ENCODE measurements around the gene ARHGDIB.

Gene ARHGDIB

DNA sequence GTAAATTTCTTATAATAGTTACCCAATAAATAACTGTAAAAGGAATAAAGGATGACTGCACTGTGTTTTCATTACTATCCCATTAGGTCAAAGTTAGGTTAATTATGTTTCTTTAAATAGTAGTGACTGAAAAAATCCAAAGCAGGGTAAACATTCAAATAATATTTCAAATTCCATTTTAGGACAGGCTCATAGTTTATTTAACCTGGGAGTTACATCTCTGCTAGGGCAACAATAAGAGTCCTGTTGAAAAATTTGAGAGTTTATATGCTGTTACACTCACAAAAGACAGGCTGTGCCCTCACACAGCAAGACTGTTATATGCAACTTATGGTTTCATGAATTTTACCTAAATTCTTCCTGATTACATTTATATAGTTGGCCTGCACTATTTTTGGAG is 31.1 kb downstream of the ARHGDIB start:
- no peak for DNase-seq (ENCODE audit: low read depth)

DNA sequence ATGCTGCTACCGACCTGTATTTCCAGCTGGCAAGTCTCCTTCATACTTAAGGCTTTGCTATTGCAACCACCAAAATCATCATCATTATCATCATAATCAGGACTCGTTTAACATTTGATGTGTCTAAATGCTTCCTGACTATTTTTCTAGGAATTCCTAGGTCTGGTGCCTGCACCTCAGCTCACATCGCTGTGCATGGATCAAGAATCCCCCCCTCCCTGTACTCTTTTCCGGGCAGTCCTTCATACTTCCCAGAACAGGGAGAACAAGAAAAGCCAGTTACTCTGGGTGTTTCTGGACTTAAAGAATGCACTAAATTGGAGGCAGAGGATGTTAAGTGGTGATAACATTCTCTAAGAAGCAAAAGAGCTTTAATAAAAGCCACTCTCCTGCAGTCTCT is 32.5 kb downstream of the ARHGDIB start:
- no peak for DNase-seq (ENCODE audit: low read depth)

GRCh38 chr12:14927267-14927666 is 34.1 kb downstream of the ARHGDIB start:
- no peak for DNase-seq (ENCODE audit: low read depth)

- no peak for DNase-seq (ENCODE audit: low read depth)
Observed at GRCh38 chr12:14924541-14924940, 36.9 kb downstream of the ARHGDIB start.

GRCh38 chr12:14923944-14924343 is 37.5 kb downstream of the ARHGDIB start:
- DNase-seq (ENCODE audit: low read depth), result no peak

GRCh38 chr12:14921218-14921617 is 40.2 kb downstream of the ARHGDIB start:
- DNase-seq (ENCODE audit: low read depth), result no peak

DNA sequence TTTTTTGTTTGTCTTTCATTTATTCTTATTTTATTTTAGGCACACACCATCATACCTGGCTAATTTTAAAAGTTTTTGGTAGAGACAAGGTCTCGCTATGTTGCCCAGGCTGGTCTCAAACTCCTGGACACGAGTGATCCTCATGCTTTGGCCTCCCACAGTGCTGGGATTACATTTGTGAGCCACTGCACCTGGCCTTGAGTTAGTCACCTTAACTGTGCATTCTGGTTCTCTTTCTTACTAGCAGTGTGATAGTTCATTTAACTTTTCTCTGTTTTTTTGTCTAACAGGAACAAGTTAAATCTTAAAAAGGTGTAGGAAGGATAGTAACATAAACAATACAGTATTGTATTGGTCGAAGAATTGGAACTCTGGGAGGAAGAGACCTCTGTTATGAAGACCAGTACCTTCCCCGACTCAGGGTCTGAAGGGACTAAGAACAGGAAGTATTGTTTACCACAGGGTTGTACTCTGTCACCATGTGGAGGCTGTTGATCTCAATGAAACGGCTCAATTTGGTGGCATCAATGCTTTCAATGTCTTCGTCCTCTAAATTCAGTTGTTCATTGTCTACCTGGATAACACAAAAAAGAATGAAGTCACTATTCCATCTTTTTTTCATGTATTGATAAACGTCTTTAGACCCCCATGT is 40.8 kb downstream of the ARHGDIB start:
- no peak for DNase-seq (ENCODE audit: low read depth)

- DNase-seq (ENCODE audit: low read depth), result no peak
Observed at GRCh38 chr12:14919455-14919854, 41.9 kb downstream of the ARHGDIB start.

DNA sequence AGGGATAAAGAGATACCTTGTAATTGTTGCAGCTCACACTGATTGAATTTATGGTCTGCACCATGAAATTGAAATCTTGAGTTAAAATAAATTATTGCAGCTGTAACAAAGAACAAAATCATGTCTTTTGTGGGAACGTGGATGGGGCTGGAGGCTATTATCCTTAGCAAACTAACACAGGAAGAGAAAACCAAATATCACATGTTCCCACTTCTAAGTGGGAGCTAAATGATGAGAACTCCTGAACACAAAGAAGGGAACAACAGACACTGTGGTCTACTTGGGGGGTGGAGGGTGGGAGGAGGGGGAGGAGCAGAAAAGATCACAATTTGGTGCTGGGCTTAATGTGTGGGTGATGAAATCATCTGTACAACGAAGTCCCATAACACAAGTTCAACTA is 45.7 kb downstream of the ARHGDIB start:
- no peak for DNase-seq (ENCODE audit: low read depth)

DNA sequence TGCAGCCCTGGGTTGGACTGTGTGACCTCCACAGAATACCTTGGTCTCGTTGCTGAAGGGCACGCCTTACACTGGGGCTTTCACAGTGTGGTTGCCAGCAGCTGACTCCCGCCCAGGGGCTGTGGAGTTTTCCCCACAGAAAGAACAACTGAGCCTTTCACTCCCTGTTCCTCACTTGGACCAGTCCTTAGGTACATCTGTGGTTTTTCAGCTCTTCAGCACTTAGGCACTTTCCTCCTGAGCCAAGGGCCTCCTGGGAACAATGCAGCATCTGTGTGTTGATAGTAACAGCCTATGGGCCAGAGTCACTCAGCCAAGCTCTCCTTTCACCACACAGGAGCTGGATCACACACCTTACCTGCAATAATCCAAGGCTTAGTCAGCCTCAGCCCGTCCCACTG is 48.0 kb downstream of the ARHGDIB start:
- DNase-seq (ENCODE audit: low read depth), result no peak

DNA sequence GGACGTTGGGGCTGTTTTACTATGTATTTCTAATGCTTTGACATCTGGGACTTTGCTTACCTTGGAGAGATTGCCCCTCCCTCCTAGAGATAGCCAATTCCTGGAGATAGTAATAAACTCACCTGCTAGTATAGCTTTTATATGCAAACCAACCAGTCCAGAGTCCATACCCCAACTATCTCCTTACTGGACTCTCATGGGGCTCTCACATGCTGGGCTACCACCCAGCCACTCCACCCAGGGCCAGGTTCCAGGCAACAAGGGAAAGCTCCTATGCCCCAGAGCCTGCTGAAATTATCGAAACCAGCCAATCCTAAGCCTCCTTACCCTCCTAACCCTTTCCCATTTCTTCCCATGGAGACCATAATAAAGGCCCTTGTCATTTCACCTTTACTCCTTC is 50.3 kb downstream of the ARHGDIB start:
- no peak for DNase-seq (ENCODE audit: low read depth)

- DNase-seq (ENCODE audit: low read depth), result no peak
Observed at GRCh38 chr12:14910090-14910915, 51.1 kb downstream of the ARHGDIB start.

GRCh38 chr12:14907953-14908352 is 53.4 kb downstream of the ARHGDIB start:
- DNase-seq (ENCODE audit: low read depth), result no peak

DNA sequence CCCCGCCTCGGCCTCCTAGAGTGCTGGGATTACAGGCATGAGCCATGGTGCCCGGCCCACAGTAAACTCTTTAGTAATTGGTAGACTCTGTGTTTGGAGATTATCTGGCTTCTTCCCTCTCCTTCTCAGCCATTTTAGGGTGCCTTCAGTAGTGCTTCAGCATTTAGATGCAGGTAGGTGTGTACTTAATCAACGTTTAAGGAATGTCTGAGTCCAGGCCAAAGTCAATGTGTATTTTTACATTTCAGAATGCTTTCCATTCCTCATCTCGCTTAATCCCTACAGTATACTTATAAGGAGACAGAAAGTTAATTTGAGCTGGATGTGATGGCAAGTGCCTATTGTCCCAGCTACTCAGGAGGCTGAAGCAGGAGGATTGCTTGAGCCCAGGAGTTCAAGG is 55.3 kb downstream of the ARHGDIB start:
- DNase-seq (ENCODE audit: low read depth), result no peak

DNA sequence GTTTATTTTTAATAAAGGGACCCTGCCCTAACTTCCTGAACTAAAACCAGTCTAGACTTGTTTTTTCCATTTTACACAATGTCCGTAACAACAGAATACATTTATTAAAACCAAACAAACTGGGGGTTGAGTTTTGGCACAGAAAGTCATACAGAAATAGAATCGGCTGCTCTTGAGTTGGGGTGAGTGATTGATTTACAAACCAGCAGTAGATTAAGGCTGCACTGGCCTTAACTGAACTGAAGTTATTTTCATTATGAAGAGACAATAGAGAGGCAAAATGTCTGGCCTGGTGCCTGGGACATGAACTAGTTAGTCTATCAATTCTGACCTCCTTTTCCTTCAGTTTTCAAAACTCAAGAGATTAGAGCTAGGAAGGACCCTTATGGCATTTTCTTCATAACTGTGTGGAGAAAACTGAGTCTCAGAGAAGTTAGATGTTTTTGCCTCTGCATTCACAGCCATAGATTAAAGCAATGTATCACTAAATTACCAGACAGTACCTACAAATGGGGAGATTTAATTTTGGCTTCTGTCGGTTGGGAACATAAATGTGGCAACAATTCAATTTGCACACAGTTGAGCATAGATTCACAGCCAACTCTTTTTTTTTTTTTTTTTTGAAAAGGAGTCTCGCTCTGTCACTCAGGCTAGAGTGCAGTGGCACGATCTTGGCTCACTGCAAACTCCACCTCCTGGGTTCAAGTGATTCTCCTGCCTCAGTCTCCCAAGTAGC is 56.0 kb downstream of the ARHGDIB start:
- no peak for DNase-seq (ENCODE audit: low read depth)

- DNase-seq (ENCODE audit: low read depth), result no peak
Observed at GRCh38 chr12:14904854-14905253, 56.5 kb downstream of the ARHGDIB start.

DNA sequence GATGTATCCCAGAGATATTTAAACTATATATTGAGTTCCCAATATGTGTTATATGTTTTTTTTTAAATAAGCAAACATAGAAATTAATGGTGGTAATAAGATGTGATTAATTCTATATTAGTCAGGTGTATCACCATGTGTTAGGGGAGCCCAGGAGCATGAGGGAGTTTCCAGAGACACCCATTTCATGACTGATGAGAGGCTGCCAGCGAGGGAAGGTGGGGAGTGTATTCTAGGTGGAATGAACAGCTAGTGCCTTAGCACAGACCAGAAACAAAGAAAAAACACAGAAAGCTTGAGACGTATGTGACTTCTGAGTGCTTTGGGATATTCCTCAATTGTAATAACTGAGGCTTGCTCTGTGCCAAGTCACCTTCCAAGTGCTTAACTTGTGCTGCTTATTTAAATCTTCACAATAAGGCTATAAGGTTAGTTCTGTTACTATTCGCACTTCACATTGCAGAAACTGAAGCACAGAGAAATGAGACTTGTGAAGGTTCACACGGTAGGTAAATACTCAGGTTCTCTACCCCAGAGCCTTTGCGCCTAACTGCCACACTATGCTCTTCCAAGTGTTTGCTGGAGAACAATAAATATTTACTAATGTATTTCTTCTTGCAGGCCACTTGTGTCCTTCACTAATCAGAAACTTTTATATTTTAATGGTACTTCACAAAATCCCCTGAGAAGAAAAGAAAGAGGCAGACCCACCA is 57.9 kb downstream of the ARHGDIB start:
- DNase-seq (ENCODE audit: low read depth), result no peak

GRCh38 chr12:14902465-14902864 is 58.9 kb downstream of the ARHGDIB start:
- no peak for DNase-seq (ENCODE audit: low read depth)

DNA sequence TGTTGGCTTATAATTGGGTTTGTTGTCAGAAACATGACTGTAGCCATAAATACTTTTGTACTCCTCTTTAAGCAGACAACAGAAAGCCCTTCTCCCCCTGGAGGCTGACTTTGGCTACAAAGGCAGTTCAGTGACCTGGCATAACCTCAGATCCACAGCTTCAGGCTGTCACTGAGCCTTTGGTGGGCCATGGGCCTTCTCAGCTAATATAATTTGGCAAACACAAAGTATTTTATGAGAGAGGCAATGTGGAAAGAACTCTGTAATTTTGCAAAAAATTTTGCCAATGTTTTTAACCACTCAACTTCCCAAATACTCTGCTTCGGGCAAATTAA is 60.2 kb downstream of the ARHGDIB start:
- no peak for DNase-seq (ENCODE audit: low read depth)

DNA sequence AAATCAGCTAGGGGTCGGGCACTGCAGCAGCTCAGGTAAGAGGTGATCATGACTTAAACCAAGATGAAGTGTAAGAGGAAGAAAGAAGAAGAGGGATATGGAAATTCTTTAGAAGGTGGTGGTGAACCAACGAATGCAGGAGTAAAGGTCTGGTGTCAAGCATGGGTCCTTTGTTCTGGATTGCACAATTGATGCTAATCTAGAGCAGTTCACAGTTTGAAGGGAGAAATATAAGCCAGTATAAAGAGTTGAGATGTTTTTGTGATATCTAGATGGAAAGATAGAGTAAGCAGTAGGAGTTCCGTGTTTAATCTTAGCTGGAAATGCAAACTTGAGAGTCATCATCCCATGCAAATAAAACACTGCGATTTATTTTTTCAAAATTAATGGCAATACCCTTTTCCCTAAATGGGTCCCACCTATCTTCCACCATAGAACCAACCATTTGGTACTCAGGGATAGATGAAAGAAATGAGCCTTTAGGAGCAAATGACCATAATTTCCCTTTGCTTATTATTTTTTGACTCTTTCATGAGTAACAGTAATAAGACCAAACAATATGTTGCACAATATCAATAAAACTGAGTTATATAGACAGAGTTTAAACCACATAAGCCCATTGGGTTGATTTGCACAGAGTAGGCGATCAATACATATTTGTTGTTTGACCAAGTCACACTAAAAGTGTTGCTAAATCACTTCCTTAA is 60.7 kb downstream of the ARHGDIB start:
- no peak for DNase-seq (ENCODE audit: low read depth)

DNA sequence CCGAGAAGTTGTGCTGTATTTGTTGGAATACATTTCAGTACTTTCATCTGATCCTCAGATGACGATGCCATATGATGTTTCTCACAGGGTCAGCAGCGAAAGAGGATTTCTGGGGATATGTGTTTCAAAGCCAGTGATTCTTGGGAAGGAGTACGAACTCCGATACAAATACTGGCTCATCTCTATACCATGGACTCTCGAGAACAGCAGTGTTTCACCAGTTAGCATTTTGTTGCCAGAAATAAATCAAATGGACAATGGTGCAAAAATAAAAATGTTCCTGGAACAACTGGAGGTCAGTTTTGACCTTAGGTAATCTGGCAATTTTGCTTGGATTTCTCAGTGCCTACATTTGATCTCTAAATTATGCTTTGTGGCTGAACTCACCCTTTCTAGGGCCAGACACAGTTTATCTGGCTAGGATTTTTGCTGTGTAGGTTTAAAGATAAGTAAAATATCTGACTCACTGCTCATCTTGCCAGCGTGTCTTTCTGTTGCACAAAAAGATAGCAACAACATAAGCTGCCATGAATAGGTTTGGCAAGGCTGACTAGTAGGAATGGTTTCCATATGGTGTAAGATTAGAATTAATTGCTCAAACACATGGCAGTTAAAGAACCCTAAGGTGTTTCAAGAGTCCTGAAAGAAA is 64.8 kb downstream of the ARHGDIB start:
- DNase-seq (ENCODE audit: low read depth), result no peak
